DND-41 (cell line): ENCODE data around the gene CYP2F1.

Experiments
- CTCF ChIP-seq: IDR thresholded peaks from 2 replicates; pipeline ENCODE4 v1.5.1; 2012; ENCODE audit warnings: borderline replicate concordance, low read length, moderate library complexity, mild to moderate bottlenecking; ENCODE audit not compliant: poor library complexity, severe bottlenecking; ENCODE audit errors: extremely low read depth
- EZH2 ChIP-seq: IDR thresholded peaks from 3 replicates; pipeline ENCODE4 v1.6.1; 2012; ENCODE audit warnings: borderline replicate concordance, low read depth, mild to moderate bottlenecking, moderate library complexity, low read length, inconsistent platforms; ENCODE audit not compliant: severe bottlenecking

- TF ChIP-seq CTCF (no peak), EZH2 (no peak)
These were observed 37.9 kb upstream of the CYP2F1 start for GRCh38 chr19:41076286-41076685.
